Panc1 (cell line): Measurements from ENCODE around the gene CDKN2D. TPM values are rescaled to one million over a fixed set of nuclear protein-coding genes. Genes with fewer than 3 reads are reported as not detected.

Source experiments
- ATAC-seq: fragments of 200-7000 bp; cut with Tn5 transposase; 2 replicates; pipeline ENCODE4 v1.9.1; 2020; ENCODE audit warnings: mild to moderate bottlenecking, moderate library complexity
- BruUV-seq: library from RNA; stranded (reverse); fragments of 400-500 nt; replicated peaks from 2 replicates; lab custom pipeline; 2021; lab: Mats Ljungman, UMichigan
- CTCF ChIA-PET: fragments of 300-600 bp; sonication (Branson Sonifier 250); formaldehyde crosslinking; loops from one replicate; lab custom pipeline; 2022; ENCODE audit warnings: antibody characterized with exemption; lab: Charles Lee
- POLR2A ChIA-PET: fragments of 300-600 bp; sonication (Branson Sonifier 250); formaldehyde crosslinking; loops from one replicate; lab custom pipeline; 2022; ENCODE audit warnings: antibody characterized with exemption; lab: Charles Lee
- DNase-seq: peaks from one replicate; pipeline ENCODE4 v3.0.0-alpha.2; 2010; ENCODE audit warnings: low read depth, low spot score
- H3K27ac ChIP-seq: 2 replicates; pipeline ENCODE4 v1.5.1; 2011; ENCODE audit warnings: mild to moderate bottlenecking, low read length, inconsistent platforms
- H3K27me3 ChIP-seq: fragments of 200-500 bp; sonication (Bioruptor generic); 2 replicates; pipeline ENCODE4 v1.6.0; 2014; ENCODE audit warnings: low read length, inconsistent platforms; ENCODE audit not compliant: control insufficient read depth, insufficient read depth
- H3K36me3 ChIP-seq: fragments of 200-500 bp; sonication (Bioruptor generic); 2 replicates; pipeline ENCODE4 v1.5.1; 2014; ENCODE audit warnings: inconsistent platforms, mild to moderate bottlenecking, low read length, moderate library complexity; ENCODE audit not compliant: control insufficient read depth, insufficient read depth
- H3K4me1 ChIP-seq: 2 replicates; pipeline ENCODE4 v1.5.1; 2011; ENCODE audit warnings: inconsistent platforms, mild to moderate bottlenecking, low read length, moderate library complexity; ENCODE audit not compliant: control insufficient read depth, insufficient read depth
- H3K4me3 ChIP-seq, 2 experiments: 2 replicates each; pipeline ENCODE4 v1.5.1; 2011 to 2012; ENCODE audit warnings: low read depth in 2 of 2, low read length in 2 of 2, mild to moderate bottlenecking in 2 of 2, inconsistent platforms in 1 of 2, moderate library complexity in 1 of 2
- H3K9me3 ChIP-seq: fragments of 200-500 bp; sonication (Bioruptor generic); 2 replicates; pipeline ENCODE4 v1.5.1; 2014; ENCODE audit warnings: low read depth, mild to moderate bottlenecking, inconsistent platforms, low read length, moderate library complexity; ENCODE audit not compliant: control insufficient read depth, insufficient read depth
- CTCF ChIP-seq: fragments of 450-650 bp; IDR thresholded peaks from 2 replicates; pipeline ENCODE4 v1.5.1; 2017; ENCODE audit warnings: mild to moderate bottlenecking
- POLR2AphosphoS5 ChIP-seq: IDR thresholded peaks from 2 replicates; pipeline ENCODE4 v1.6.1; 2012; ENCODE audit warnings: mild to moderate bottlenecking, low read depth, low read length, moderate library complexity
- REST ChIP-seq, 2 experiments: IDR thresholded peaks; 2 replicates each; pipeline ENCODE4 v1.6.1; 2011 to 2012; ENCODE audit warnings: low read depth in 2 of 2, control low read depth in 1 of 2, low read length in 1 of 2, mild to moderate bottlenecking in 1 of 2, moderate library complexity in 1 of 2; ENCODE audit not compliant: insufficient read depth in 1 of 2
- SIN3A ChIP-seq: IDR thresholded peaks from 2 replicates; pipeline ENCODE4 v1.6.1; 2012; ENCODE audit warnings: low read depth, mild to moderate bottlenecking, low read length, moderate library complexity, borderline replicate concordance; ENCODE audit not compliant: insufficient read depth
- TCF7L2 ChIP-seq: IDR thresholded peaks from 2 replicates; pipeline ENCODE4 v1.6.1; 2011; ENCODE audit warnings: mild to moderate bottlenecking, low read depth, low read length, inconsistent platforms
- in situ Hi-C: cut with HindIII; loops from 2 replicates; pipeline ENCODE4 v1.10.0; 2016; ENCODE audit warnings: low sequenced_read_pairs, low pct_unique_long_range_greater_than_20kb
- intact Hi-C: fragments of 100-400 bp; cut with micrococcal nuclease; formaldehyde crosslinking; loops from one replicate; pipeline ENCODE4 v1.10.0; 2022; ENCODE audit not compliant: unreplicated experiment
- total RNA-seq: library from RNA; stranded (reverse); gene quantifications from one replicate; pipeline ENCODE4 v1.2.1, GENCODE V29; 2021; ENCODE audit not compliant: unreplicated experiment

The CDKN2D gene
- total RNA-seq, 1 experiment from 2014 or later: 7.3 TPM

- no TSS peak for BruUV-seq
- ChIA-PET CTCF (no interaction called here), POLR2A (no interaction called here)
- TF ChIP-seq SIN3A (no peak), REST (IDR thresholded peaks at IDR 0.05; ENCODE audit: insufficient read depth in 1 of 2, low read depth in 2 of 2, low read length in 1 of 2) (no peak), TCF7L2 (no peak), CTCF (no peak), POLR2AphosphoS5 (no peak)
- Histone ChIP-seq H3K36me3 (no peaks in the 10 kb centered on the region; the same call in 1 of the 2 replicates), H3K27me3 (no peaks in the 10 kb centered on the region), H3K4me3 (no peak overlapping the region), H3K9me3 (no peaks in the 10 kb centered on the region), H3K27ac (no peak overlapping the region), H3K4me1 (peaks cover 13% of the 10 kb centered on the region)
- DNase-seq: no peak
- no peak for ATAC-seq
- intact Hi-C loops (no loop called here), in situ Hi-C loops (no loop called here)
Observed at GRCh38 chr19:10520652-10521318, 48.0 kb downstream of the CDKN2D start.

GRCh38 chr19:10519421-10519820, 49.4 kb downstream of the CDKN2D start:
- CTCF ChIA-PET: interaction anchor here (0.7 kb wide), 1 partner anchor 200 kb away, joined by 7 read pairs; no protein-coding TSS in a partner anchor
- intact Hi-C loops: no loop called here
- no TSS peak for BruUV-seq
- Histone ChIP-seq H3K27me3 (no peaks in the 10 kb centered on the region), H3K4me1 (peaks cover 13% of the 10 kb centered on the region), H3K27ac (no peak overlapping the region), H3K36me3 (no peaks in the 10 kb centered on the region; the same call in 1 of the 2 replicates), H3K9me3 (no peaks in the 10 kb centered on the region), H3K4me3 (no peak overlapping the region)
- in situ Hi-C loops: no loop called here
- ATAC-seq (no peak), DNase-seq (no peak)
- POLR2A ChIA-PET: interaction anchor here (0.6 kb wide), 1 partner anchor 16 kb away, joined by 14 read pairs; no protein-coding TSS in a partner anchor
- TF ChIP-seq CTCF (no peak), TCF7L2 (no peak), SIN3A (no peak), POLR2AphosphoS5 (no peak), REST (IDR thresholded peaks at IDR 0.05; ENCODE audit: insufficient read depth in 1 of 2, low read depth in 2 of 2, low read length in 1 of 2) (no peak)
